H1 (cell line): ENCODE measurements around the gene NPL. TPM values are rescaled to one million over a fixed set of nuclear protein-coding genes. Genes with fewer than 3 reads are reported as not detected.

Experiments
- ASH2L ChIP-seq: fragments of 200-600, 300-600 bp; sonication (generic); IDR thresholded peaks from one replicate; pipeline ENCODE4 v1.7.1; 2017; ENCODE audit warnings: low read length
- BACH1 ChIP-seq: IDR thresholded peaks from 2 replicates; pipeline ENCODE4 v1.6.1; 2012; ENCODE audit warnings: low read length, improper control_type of control experiment
- CBX5 ChIP-seq: fragments of 300-800, 300-1000 bp; sonication (generic); IDR thresholded peaks from 2 replicates; pipeline ENCODE4 v1.7.1; 2016; ENCODE audit warnings: antibody characterized with exemption, low read length, low read depth
- CBX8 ChIP-seq: fragments of 300-800, 300-1000 bp; sonication (generic); IDR thresholded peaks from 2 replicates; pipeline ENCODE4 v1.7.1; 2016; ENCODE audit warnings: low read depth, low read length, borderline replicate concordance
- CHD2 ChIP-seq: IDR thresholded peaks from 2 replicates; pipeline ENCODE4 v1.6.1; 2012; ENCODE audit warnings: low read length, improper control_type of control experiment
- EP300 ChIP-seq, 2 experiments: IDR thresholded peaks; 1 replicate in 1 of 2; 2 replicates in 1 of 2; pipeline ENCODE4 v1.6.1; 2011 to 2012; ENCODE audit warnings: low read depth in 2 of 2, low read length in 2 of 2, mild to moderate bottlenecking in 2 of 2, borderline replicate concordance in 1 of 2, inconsistent platforms in 1 of 2, moderate library complexity in 1 of 2
- FOSL1 ChIP-seq: IDR thresholded peaks from 2 replicates; pipeline ENCODE4 v1.6.1; 2011; ENCODE audit warnings: mild to moderate bottlenecking, low read depth, low read length, moderate library complexity; ENCODE audit not compliant: insufficient read depth
- GTF2F1 ChIP-seq: IDR thresholded peaks from 2 replicates; pipeline ENCODE4 v1.6.1; 2012; ENCODE audit warnings: low read depth, low read length, improper control_type of control experiment, borderline replicate concordance
- JUND ChIP-seq: IDR thresholded peaks from 2 replicates; pipeline ENCODE4 v1.6.1; 2011; ENCODE audit warnings: mild to moderate bottlenecking, improper control_type of control experiment, low read length
- POLR2AphosphoS5 ChIP-seq: IDR thresholded peaks from 2 replicates; pipeline ENCODE4 v1.6.1; 2011; ENCODE audit warnings: low read depth, low read length
- RXRA ChIP-seq: IDR thresholded peaks from 2 replicates; pipeline ENCODE4 v1.6.1; 2011; ENCODE audit warnings: low read depth, mild to moderate bottlenecking, low read length, moderate library complexity; ENCODE audit not compliant: insufficient read depth
- SIRT6 ChIP-seq: IDR thresholded peaks from one replicate; pipeline ENCODE4 v1.7.1; 2012; ENCODE audit warnings: low read length, inconsistent platforms
- SUZ12 ChIP-seq: fragments of 200-600 bp; sonication (generic); IDR thresholded peaks from 2 replicates; pipeline ENCODE4 v1.6.1; 2012; ENCODE audit warnings: mild to moderate bottlenecking, inconsistent platforms, low read length, moderate library complexity, mixed read lengths
- TBP ChIP-seq: IDR thresholded peaks from 2 replicates; pipeline ENCODE4 v1.6.1; 2011; ENCODE audit warnings: low read depth, low read length, improper control_type of control experiment
- TCF12 ChIP-seq: IDR thresholded peaks from 2 replicates; pipeline ENCODE4 v1.6.1; 2011; ENCODE audit warnings: low read depth, mild to moderate bottlenecking, low read length
- YY1 ChIP-seq: IDR thresholded peaks from 2 replicates; pipeline ENCODE4 v1.6.1; 2011; ENCODE audit warnings: low read depth, mild to moderate bottlenecking, low read length
- polyA plus RNA-seq, 7 experiments: library from polyadenylated mRNA; depleted of rRNA in 3 of 7; stranded (reverse) in 5 of 7; unstranded in 2 of 7; fragments of >200 nt in 5 of 7; fragments of 200-250 nt in 2 of 7; gene quantifications; 1 replicate in 5 of 7; 2 replicates in 1 of 7; 4 replicates in 1 of 7; pipeline versions ENCODE4 v1.2.1 to v1.2.3, GENCODE V29; 2011 to 2013; ENCODE audit warnings: missing spikeins in 2 of 7, mixed read lengths in 2 of 7
- total RNA-seq: library from RNA; stranded (reverse); fragmentation: NEBNext Ultra II Directional; extraction: Animal tissue kit (Norgen Biotek cat#: 25700); gene quantifications from 2 replicates; pipeline ENCODE4 v1.2.1, GENCODE V29; 2021
- TF ChIP-seq, protein P1 (sequence below): IDR thresholded peaks from 2 replicates; pipeline ENCODE4 v1.6.1; 2011; ENCODE audit warnings: low read length, improper control_type of control experiment
- TF ChIP-seq, protein P2 (sequence below): IDR thresholded peaks from 2 replicates; pipeline ENCODE4 v1.6.1; 2011; ENCODE audit warnings: low read depth, mild to moderate bottlenecking, low read length; ENCODE audit not compliant: insufficient read depth
- TF ChIP-seq, protein P3 (sequence below), 3 experiments: IDR thresholded peaks; 1 replicate in 2 of 3; 2 replicates in 1 of 3; pipeline versions ENCODE4 v1.5.1 to v1.6.1; 2011; ENCODE audit warnings: low read length in 3 of 3, mild to moderate bottlenecking in 3 of 3, inconsistent platforms in 2 of 3, low read depth in 1 of 3, moderate library complexity in 1 of 3; ENCODE audit not compliant: insufficient read depth in 1 of 3; ENCODE audit errors: control extremely low read depth in 1 of 3

NPL gene
- total and polyA plus RNA-seq, 2 of the 8 experiments (the other 6 are each of a cell fraction or from before 2014, with no cell fraction given): 2.2 to 4.4 TPM

DNA sequence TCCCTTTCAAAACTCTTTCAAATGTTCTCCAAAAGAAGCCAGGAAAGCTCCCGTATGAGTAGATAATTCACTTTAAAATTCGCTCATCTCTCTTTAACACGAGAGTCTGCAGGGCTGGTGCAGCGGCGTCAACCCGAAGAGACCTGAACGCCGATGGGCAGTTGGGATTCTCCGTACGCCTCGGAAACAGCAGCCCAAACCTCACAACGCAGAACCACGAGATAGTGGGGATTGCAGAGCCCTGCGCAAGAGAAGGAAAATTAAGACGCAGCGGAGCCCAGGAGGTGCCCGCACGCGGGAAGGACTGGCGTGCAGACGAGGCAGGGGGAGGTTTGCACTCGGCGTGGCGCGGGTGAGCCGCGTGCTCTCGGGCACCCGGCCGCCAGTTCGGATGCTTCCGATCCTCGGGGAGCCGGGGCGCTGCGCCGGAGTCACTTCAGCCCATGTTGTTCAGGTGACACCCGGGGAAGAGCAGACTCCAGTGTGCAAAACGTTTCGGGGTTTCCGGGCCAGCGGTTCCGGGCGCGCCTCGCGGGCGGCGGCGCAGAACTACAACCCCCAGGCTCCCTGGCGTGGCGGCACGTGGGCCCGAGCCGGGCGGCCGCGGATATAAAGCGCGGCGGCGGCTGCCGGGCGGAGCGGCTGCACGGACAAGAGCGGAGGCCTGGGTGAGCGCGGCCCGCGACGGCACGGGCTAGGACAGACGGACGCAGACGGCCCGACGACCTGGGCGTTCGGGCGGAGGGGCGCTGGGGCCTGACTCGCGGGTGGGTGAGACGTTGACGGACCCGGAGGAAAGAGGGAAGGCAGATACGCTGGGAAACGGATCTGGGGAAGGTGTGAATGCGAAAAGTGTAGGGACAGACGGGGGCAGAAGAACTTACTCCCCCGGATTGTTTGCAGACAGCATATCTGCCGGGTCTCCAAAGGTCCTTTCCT is at the start of gene NPL (continued):
- TF ChIP-seq, protein P1, sequence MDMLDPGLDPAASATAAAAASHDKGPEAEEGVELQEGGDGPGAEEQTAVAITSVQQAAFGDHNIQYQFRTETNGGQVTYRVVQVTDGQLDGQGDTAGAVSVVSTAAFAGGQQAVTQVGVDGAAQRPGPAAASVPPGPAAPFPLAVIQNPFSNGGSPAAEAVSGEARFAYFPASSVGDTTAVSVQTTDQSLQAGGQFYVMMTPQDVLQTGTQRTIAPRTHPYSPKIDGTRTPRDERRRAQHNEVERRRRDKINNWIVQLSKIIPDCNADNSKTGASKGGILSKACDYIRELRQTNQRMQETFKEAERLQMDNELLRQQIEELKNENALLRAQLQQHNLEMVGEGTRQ: peak; percentile 91
- TF ChIP-seq TBP: peak; percentile 91; the same call in 1 of the 2 replicates
- TF ChIP-seq, protein P2, sequence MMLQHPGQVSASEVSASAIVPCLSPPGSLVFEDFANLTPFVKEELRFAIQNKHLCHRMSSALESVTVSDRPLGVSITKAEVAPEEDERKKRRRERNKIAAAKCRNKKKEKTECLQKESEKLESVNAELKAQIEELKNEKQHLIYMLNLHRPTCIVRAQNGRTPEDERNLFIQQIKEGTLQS: peak; percentile 77; the same call in 1 of the 2 replicates
- TF ChIP-seq GTF2F1: no peak
- no peak for TF ChIP-seq FOSL1
- TF ChIP-seq YY1: no peak
- peak; percentile 87 for TF ChIP-seq SUZ12
- no peak for TF ChIP-seq BACH1
- peak; percentile 80; the same call in 1 of the 2 replicates for TF ChIP-seq POLR2AphosphoS5
- TF ChIP-seq EP300 (IDR thresholded peaks at IDR 0.05; ENCODE audit: borderline replicate concordance in 1 of 2, low read depth in 2 of 2, low read length in 2 of 2): peak in 1 of 2 experiments; percentile 20; a peak in 1 of 3 replicates
- TF ChIP-seq, protein P3, sequence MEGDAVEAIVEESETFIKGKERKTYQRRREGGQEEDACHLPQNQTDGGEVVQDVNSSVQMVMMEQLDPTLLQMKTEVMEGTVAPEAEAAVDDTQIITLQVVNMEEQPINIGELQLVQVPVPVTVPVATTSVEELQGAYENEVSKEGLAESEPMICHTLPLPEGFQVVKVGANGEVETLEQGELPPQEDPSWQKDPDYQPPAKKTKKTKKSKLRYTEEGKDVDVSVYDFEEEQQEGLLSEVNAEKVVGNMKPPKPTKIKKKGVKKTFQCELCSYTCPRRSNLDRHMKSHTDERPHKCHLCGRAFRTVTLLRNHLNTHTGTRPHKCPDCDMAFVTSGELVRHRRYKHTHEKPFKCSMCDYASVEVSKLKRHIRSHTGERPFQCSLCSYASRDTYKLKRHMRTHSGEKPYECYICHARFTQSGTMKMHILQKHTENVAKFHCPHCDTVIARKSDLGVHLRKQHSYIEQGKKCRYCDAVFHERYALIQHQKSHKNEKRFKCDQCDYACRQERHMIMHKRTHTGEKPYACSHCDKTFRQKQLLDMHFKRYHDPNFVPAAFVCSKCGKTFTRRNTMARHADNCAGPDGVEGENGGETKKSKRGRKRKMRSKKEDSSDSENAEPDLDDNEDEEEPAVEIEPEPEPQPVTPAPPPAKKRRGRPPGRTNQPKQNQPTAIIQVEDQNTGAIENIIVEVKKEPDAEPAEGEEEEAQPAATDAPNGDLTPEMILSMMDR (IDR thresholded peaks at IDR 0.05; ENCODE audit: control extremely low read depth in 1 of 3, insufficient read depth in 1 of 3, low read depth in 1 of 3, low read length in 3 of 3): no peak
- TF ChIP-seq CBX8: no peak
- TF ChIP-seq TCF12: peak; percentile 44; the same call in 1 of the 2 replicates
- no peak for TF ChIP-seq JUND
- no peak for TF ChIP-seq SIRT6
- peak; percentile 92 for TF ChIP-seq ASH2L
- TF ChIP-seq CHD2: 0 out of 2 replicates have a peak, but pooled peaks have one; percentile 21
- TF ChIP-seq RXRA: no peak
- no peak for TF ChIP-seq CBX5
